Aorta (tissue), 5 donors: ENCODE data around the gene CXorf65. TPM values are rescaled to one million over a fixed set of nuclear protein-coding genes. Genes with fewer than 3 reads are reported as not detected.
A peak's percentile ranks its signal among the peaks of the same experiment; 100 is the strongest.

ENCODE experiments used
- ATAC-seq: fragments of 200-7000 bp; cut with Tn5 transposase; one replicate; pipeline ENCODE4 v1.9.1; 2022; ENCODE audit warnings: moderate library complexity; ENCODE audit not compliant: low FRiP score
- DNase-seq, 2 donors: peaks; one replicate each; pipeline ENCODE4 v3.0.0-alpha.2; 2020
- H3K27ac ChIP-seq, 2 donors: one replicate each; pipeline ENCODE4 v1.5.1; 2013; ENCODE audit warnings: low read length in 2 of 2, mild to moderate bottlenecking in 2 of 2, moderate library complexity in 2 of 2, control low read depth in 1 of 2, inconsistent platforms in 1 of 2, low read depth in 1 of 2
- H3K27me3 ChIP-seq, 2 donors: one replicate each; pipeline ENCODE4 v1.6.1; 2013; ENCODE audit warnings: control low read depth in 1 of 2, low read length in 1 of 2, mild to moderate bottlenecking in 1 of 2, moderate library complexity in 1 of 2; ENCODE audit not compliant: insufficient read depth in 2 of 2, control insufficient read depth in 1 of 2
- H3K36me3 ChIP-seq, 2 donors: one replicate each; pipeline ENCODE4 v1.6.1; 2013; ENCODE audit warnings: control low read depth in 1 of 2, low read length in 1 of 2, mild to moderate bottlenecking in 1 of 2; ENCODE audit not compliant: insufficient read depth in 2 of 2, control insufficient read depth in 1 of 2
- H3K4me1 ChIP-seq, 2 donors: one replicate each; pipeline ENCODE4 v1.6.1; 2013; ENCODE audit warnings: low read length in 2 of 2, control low read depth in 1 of 2, mild to moderate bottlenecking in 1 of 2, moderate library complexity in 1 of 2; ENCODE audit not compliant: insufficient read depth in 2 of 2, control insufficient read depth in 1 of 2
- H3K4me3 ChIP-seq, 2 donors: one replicate each; pipeline ENCODE4 v1.5.1; 2013; ENCODE audit warnings: low read length in 2 of 2, control low read depth in 1 of 2, mild to moderate bottlenecking in 1 of 2
- H3K9me3 ChIP-seq: one replicate; pipeline ENCODE4 v1.6.1; 2013; ENCODE audit warnings: mild to moderate bottlenecking, low read length; ENCODE audit not compliant: control insufficient read depth
- WGBS, 2 donors: extraction: QIAGEN DNeasy Blood & Tissue Kit; methylation state at CpG; one replicate each; pipeline ENCODE4 v1.1.7; 2013; 5-methylcytosine and 5-hydroxymethylcytosine counted together
- intact Hi-C, 2 donors: fragments of 100-400 bp; cut with DNase I; formaldehyde crosslinking; loops; one replicate each; pipeline versions ENCODE4 v1.14.2 to v1.15.0; 2022
- polyA plus RNA-seq, 2 donors: library from polyadenylated mRNA; stranded (reverse); fragments of 200-250 nt; gene quantifications; one replicate each; pipeline ENCODE4 v1.2.3, GENCODE V29; 2013
- total RNA-seq, 2 donors: library from RNA; stranded (reverse); fragmentation: NEBNext Ultra II Directional; extraction: Animal tissue kit (Norgen Biotek cat#: 25700); gene quantifications; one replicate each; pipeline ENCODE4 v1.2.1, GENCODE V29; 2021
- donor health status: healthy with polysubstance abuse.
- donor health status: Bipolar disorder and iron deficiency.
- donor health status: DM: no; HTN: no; CAD: no.
- donor health status: DM: no; HTN: no; CAD: no.
- donor health status: DM: yes; HTN: yes; CAD: no.

Gene CXorf65
- total and polyA plus RNA-seq, 4 donors, result 0.26 TPM; not detected in 3

GRCh38 chrX:71111141-71111843, 4.8 kb upstream of the CXorf65 start, which contains the start of gene IL2RG:
TSS of gene IL2RG (minus strand) at chrX:71111577. CDS start at chrX:71111539, 38 bp downstream.
- intact Hi-C loops, result no loop called here
- DNase-seq (no peak), ATAC-seq (peak; percentile 36)
- Histone ChIP-seq H3K4me1 (no peaks in the 10 kb centered on the region), H3K27ac (no peak within 1 kb of the TSS), H3K27me3 (no peaks in the 10 kb centered on the region), H3K4me3 (no peak within 1 kb of the TSS), H3K36me3 (no peaks in the 10 kb centered on the region), H3K9me3 (no peaks in the 10 kb centered on the region)
- 50 to 72% methylated on average over 7 to 8 of the region's 8 CpGs for WGBS, 2 donors

DNA sequence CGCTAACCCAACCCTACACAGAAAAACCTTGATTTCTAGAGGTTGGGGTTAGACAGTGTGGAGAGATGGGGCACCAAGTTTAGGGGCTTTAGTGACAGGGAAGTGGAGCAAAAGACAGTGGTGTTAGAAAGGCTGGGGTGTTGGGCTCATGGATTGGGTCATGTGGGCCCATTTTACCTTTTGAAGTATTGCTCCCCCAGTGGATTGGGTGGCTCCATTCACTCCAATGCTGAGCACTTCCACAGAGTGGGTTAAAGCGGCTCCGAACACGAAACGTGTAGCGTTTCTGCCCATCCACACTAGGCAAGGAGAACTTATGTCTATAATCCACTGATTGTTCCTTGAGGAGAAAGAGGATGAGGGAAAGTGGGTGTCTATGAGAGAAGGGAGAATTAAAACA, 2.5 kb upstream of the CXorf65 start:
- H3K36me3 ChIP-seq, result no peaks in the 10 kb centered on the region
- no peaks in the 10 kb centered on the region for H3K9me3 ChIP-seq
- ATAC-seq (no peak), DNase-seq (peak in 1 of 2 donors; percentile 0)
- no peaks in the 10 kb centered on the region for H3K27me3 ChIP-seq
- H3K27ac ChIP-seq, result no peak overlapping the region
- intact Hi-C loops, result no loop called here
- no peaks in the 10 kb centered on the region for H3K4me1 ChIP-seq
- no peak overlapping the region for H3K4me3 ChIP-seq
- WGBS, 2 donors, result 80 to 93% methylated on average over 6 of the region's 6 CpGs

DNA sequence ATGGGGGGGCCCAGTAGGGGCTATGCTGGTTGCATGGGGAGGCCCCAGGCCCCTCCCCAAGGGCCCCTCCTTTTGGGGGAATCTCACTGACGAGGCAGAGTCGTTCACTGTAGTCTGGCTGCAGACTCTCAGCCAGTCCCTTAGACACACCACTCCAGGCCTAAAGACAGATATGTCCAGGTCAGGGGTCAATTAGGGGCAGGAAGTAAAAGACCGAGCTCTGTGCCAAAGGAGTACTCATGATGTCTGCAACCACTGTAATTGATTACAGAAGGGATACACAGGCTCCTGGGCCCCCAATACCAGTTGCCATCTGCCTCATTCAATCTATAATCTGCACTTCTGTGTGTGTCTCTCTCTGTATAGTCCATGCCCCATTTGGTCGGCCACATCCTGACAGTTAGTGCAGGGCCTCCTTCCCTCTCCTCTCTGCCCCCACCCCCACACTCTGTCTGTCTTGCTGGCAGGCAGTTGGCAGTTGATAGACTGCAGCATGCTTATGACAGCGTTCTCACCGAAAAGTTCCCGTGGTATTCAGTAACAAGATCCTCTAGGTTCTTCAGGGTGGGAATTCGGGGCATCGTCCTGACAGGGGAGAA, 1.3 kb upstream of the CXorf65 start:
- H3K4me3 ChIP-seq, result no peak overlapping the region
- DNase-seq (peak in 1 of 2 donors; percentile 27), ATAC-seq (no peak)
- H3K9me3 ChIP-seq, result no peaks in the 10 kb centered on the region
- intact Hi-C loops, result no loop called here
- no peaks in the 10 kb centered on the region for H3K36me3 ChIP-seq
- H3K27ac ChIP-seq, result no peak overlapping the region
- no peaks in the 10 kb centered on the region for H3K27me3 ChIP-seq
- H3K4me1 ChIP-seq, result no peaks in the 10 kb centered on the region
- 49% methylated on average over 9 of the region's 9 CpGs for WGBS, 2 donors

DNA sequence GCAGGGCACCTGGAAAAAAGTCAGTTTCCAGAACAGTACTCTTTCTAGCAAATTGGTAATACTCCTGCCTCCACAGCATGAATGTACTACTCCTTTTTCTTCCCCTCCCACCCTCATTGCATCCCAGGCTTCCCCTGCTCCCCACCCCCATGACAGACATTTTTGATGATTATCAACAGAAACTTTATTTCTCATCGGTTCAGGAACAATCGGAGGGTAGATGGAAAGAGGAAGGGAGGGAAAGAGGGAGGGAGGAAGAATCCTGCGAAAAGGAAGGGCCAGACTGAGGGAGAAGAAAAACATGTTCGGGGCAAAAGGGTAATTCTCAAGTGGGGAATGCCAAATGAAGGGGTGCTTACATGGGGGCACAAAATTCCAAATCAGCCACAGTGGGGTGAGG, 705 bp upstream of the CXorf65 start:
- intact Hi-C loops, result no loop called here
- Histone ChIP-seq H3K4me3 (no peak overlapping the region), H3K36me3 (no peaks in the 10 kb centered on the region), H3K9me3 (no peaks in the 10 kb centered on the region), H3K4me1 (no peaks in the 10 kb centered on the region), H3K27me3 (no peaks in the 10 kb centered on the region), H3K27ac (no peak overlapping the region)
- no peak for ATAC-seq
- 67 to 72% methylated on average over 4 of the region's 4 CpGs for WGBS, 2 donors
- DNase-seq, result peak in 1 of 2 donors; percentile 5

- no peaks in the 10 kb centered on the region for H3K4me1 ChIP-seq
These were observed 912 bp downstream of the CXorf65 start for GRCh38 chrX:71105628-71106027.

DNA sequence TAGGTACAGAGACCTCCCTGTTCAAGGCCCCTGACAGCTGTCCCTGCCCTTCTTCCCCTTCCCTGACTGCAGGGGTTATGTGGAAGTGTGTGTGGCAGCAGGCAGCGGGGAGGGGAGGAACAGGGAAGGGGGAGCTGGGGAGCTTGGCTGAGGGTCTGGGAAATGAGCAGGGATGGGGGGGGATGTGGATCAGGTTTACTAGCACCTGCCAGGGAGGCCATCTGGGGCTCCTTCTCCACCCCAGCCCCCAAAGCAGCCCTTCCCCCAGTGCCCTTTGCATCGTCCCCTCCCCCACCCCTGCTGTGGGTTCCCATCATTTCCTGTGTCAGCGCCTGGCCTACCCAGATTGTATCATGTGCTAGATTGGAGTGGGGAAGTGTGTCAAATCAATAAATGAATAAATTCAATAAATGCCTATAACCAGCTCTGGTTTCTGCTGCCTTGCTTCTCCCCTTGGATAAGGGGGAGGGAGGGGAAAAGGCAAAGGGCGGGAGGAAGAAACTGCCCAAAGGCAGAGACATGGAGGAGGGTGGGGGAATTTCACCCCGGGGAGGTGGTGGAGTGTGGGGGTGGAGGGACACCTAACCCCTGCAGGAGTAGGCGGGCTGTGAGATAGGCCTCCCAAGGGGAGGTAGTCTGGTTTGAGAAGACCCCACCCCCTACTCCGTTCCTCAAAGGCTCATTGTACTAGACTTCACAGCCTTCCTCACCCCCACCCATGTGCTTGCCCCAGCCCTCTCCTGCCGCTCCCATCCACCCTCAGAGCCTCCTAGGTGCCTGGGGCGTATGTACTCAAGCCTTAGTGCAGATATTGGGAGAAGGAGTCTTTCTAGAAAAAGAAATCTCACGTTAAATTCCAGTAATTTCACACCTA, 3.2 kb downstream of the CXorf65 start:
- 26 to 44% methylated on average over 9 to 10 of the region's 10 CpGs for whole genome bisulfite sequencing, 2 donors
- Histone ChIP-seq H3K4me1 (no peaks in the 10 kb centered on the region), H3K36me3 (no peaks in the 10 kb centered on the region), H3K9me3 (no peaks in the 10 kb centered on the region), H3K27me3 (no peaks in the 10 kb centered on the region), H3K27ac (no peak overlapping the region), H3K4me3 (no peak overlapping the region)
- intact Hi-C loops, result no loop called here
- ATAC-seq (peak; percentile 6), DNase-seq (peak in 1 of 2 donors; percentile 50)

More at GRCh38 chrX:71105628-71106027, 912 bp downstream of the CXorf65 start:
- Histone ChIP-seq H3K36me3 (no peaks in the 10 kb centered on the region), H3K27ac (no peak overlapping the region), H3K4me3 (no peak overlapping the region), H3K27me3 (no peaks in the 10 kb centered on the region), H3K9me3 (no peaks in the 10 kb centered on the region)
- WGBS, 2 donors, result 87 to 96% methylated on average over 3 of the region's 3 CpGs
- ATAC-seq, result no peak
- intact Hi-C loops, result no loop called here
- DNase-seq, result peak in 1 of 2 donors; percentile 23

GRCh38 chrX:71102292-71102691, 4.2 kb downstream of the CXorf65 start:
- ATAC-seq, result no peak
- intact Hi-C loops, result no loop called here
- no peaks in the 10 kb centered on the region for H3K9me3 ChIP-seq
- H3K27me3 ChIP-seq, result no peaks in the 10 kb centered on the region
- no peaks in the 10 kb centered on the region for H3K4me1 ChIP-seq
- H3K27ac ChIP-seq, result no peak overlapping the region
- peak in 1 of 2 donors; percentile 20 for DNase-seq
- H3K36me3 ChIP-seq, result no peaks in the 10 kb centered on the region
- WGBS, 2 donors, result 62 to 68% methylated on average over 3 of the region's 3 CpGs
- no peak overlapping the region for H3K4me3 ChIP-seq

DNA sequence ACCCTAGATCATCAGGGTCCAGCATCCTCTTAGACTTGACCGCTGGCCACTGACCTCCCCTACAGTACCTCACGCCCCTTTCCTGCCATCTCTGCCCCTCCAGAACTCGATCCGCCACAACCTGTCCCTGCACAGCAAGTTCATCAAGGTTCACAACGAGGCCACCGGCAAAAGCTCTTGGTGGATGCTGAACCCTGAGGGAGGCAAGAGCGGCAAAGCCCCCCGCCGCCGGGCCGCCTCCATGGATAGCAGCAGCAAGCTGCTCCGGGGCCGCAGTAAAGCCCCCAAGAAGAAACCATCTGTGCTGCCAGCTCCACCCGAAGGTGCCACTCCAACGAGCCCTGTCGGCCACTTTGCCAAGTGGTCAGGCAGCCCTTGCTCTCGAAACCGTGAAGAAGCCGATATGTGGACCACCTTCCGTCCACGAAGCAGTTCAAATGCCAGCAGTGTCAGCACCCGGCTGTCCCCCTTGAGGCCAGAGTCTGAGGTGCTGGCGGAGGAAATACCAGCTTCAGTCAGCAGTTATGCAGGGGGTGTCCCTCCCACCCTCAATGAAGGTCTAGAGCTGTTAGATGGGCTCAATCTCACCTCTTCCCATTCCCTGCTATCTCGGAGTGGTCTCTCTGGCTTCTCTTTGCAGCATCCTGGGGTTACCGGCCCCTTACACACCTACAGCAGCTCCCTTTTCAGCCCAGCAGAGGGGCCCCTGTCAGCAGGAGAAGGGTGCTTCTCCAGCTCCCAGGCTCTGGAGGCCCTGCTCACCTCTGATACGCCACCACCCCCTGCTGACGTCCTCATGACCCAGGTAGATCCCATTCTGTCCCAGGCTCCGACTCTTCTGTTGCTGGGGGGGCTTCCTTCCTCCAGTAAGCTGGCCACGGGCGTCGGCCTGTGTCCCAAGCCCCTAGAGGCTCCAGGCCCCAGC, 5.7 kb downstream of the CXorf65 start:
- ATAC-seq, result peak; percentile 15
- no peak overlapping the region for H3K4me3 ChIP-seq
- intact Hi-C loops, result no loop called here
- no peaks in the 10 kb centered on the region for H3K27me3 ChIP-seq
- no peaks in the 10 kb centered on the region for H3K36me3 ChIP-seq
- DNase-seq, result peak in 1 of 2 donors; percentile 31
- no peaks in the 10 kb centered on the region for H3K4me1 ChIP-seq
- no peak overlapping the region for H3K27ac ChIP-seq
- WGBS, 2 donors, result 64 to 85% methylated on average over 31 of the region's 31 CpGs
- H3K9me3 ChIP-seq, result no peaks in the 10 kb centered on the region
